K562 (cell line): ENCODE results near the gene KIF17. TPM values are rescaled to one million over a fixed set of nuclear protein-coding genes. Genes with fewer than 3 reads are reported as not detected.

Experiments used
- ARID2 ChIP-seq: fragments of 450-650 bp; IDR thresholded peaks from 2 replicates; pipeline ENCODE4 v1.6.1; 2017; ENCODE audit warnings: antibody characterized with exemption, mild to moderate bottlenecking
- E2F1 ChIP-seq: sonication (generic); formaldehyde crosslinking; IDR thresholded peaks from 2 replicates; pipeline ENCODE4 v1.8.1; 2023; ENCODE audit warnings: mild to moderate bottlenecking, missing genetic modification reagents, moderate library complexity
- GABPA ChIP-seq: fragments of 200-800 bp; sonication (Bioruptor generic); conservative IDR thresholded peaks from 2 replicates; pipeline ENCODE4 v1.6.1; 2016; ENCODE audit warnings: low read depth, missing genetic modification characterization, missing compliant biosample characterization
- HMG20B ChIP-seq: fragments of 250-450 bp; sonication (Bioruptor Pico); IDR thresholded peaks from 2 replicates; pipeline ENCODE4 v1.5.0; 2021; ENCODE audit warnings: mild to moderate bottlenecking
- L3MBTL2 ChIP-seq: fragments of 450-650 bp; IDR thresholded peaks from 2 replicates; pipeline ENCODE4 v1.6.1; 2016; ENCODE audit warnings: mild to moderate bottlenecking, moderate library complexity
- MNT ChIP-seq, 2 experiments: fragments of 450-650 bp; conservative IDR thresholded peaks; 2 replicates each; pipeline ENCODE4 v1.6.1; 2017; ENCODE audit warnings: mild to moderate bottlenecking in 2 of 2, moderate library complexity in 2 of 2
- PPARD ChIP-seq: fragments of 250-450 bp; sonication (Bioruptor Pico); IDR thresholded peaks from 2 replicates; pipeline ENCODE4 v1.8.0; 2022; ENCODE audit warnings: inconsistent platforms, mild to moderate bottlenecking, moderate library complexity
- RFX7 ChIP-seq: fragments of 250-450 bp; sonication (Bioruptor Pico); IDR thresholded peaks from 2 replicates; pipeline ENCODE4 v1.5.1; 2021; ENCODE audit warnings: mild to moderate bottlenecking
- SIN3A ChIP-seq, 2 experiments: fragments of 150-350 bp in 1 of 2; IDR thresholded peaks; 2 replicates each; pipeline ENCODE4 v1.6.1; 2011 to 2016; ENCODE audit warnings: borderline replicate concordance in 2 of 2, low read depth in 2 of 2, low read length in 2 of 2, mild to moderate bottlenecking in 2 of 2, moderate library complexity in 2 of 2; ENCODE audit not compliant: control insufficient read depth in 1 of 2
- TCF7L2 ChIP-seq: fragments of 150-350 bp; IDR thresholded peaks from 2 replicates; pipeline ENCODE4 v1.6.1; 2016; ENCODE audit warnings: low read depth, mild to moderate bottlenecking, low read length, moderate library complexity
- TOE1 ChIP-seq, 2 experiments: fragments of 450-650 bp in 1 of 2; sonication (generic) in 1 of 2; formaldehyde crosslinking in 1 of 2; IDR thresholded peaks; 2 replicates each; pipeline versions ENCODE4 v1.7.1 to v1.8.0; 2016 to 2022; ENCODE audit warnings: borderline replicate concordance in 2 of 2, mild to moderate bottlenecking in 2 of 2, antibody characterized with exemption in 1 of 2, inconsistent platforms in 1 of 2, low read depth in 1 of 2, missing genetic modification reagents in 1 of 2, moderate library complexity in 1 of 2
- ZNF445 ChIP-seq: fragments of 250-450 bp; sonication (Bioruptor Pico); IDR thresholded peaks from 2 replicates; pipeline ENCODE4 v1.4.0; 2020; ENCODE audit warnings: low read depth, mild to moderate bottlenecking, moderate library complexity
- ZNF707 ChIP-seq: fragments of 250-450 bp; sonication (Bioruptor Pico); conservative IDR thresholded peaks from 2 replicates; pipeline ENCODE4 v1.8.0; 2022; ENCODE audit warnings: inconsistent platforms, mild to moderate bottlenecking, moderate library complexity
- polyA plus RNA-seq, 8 experiments: library from polyadenylated mRNA; depleted of rRNA in 4 of 8; stranded (reverse) in 5 of 8; unstranded in 3 of 8; fragments of >200 nt; fragmentation: Nextera tagmentation in 2 of 8; fragmentation: Illumina TruSeq in 1 of 8; extraction: Ambion mirVana in 2 of 8; extraction: Trizol in 1 of 8; gene quantifications; 2 replicates each; pipeline versions ENCODE4 v1.2.1 to v1.2.3, GENCODE V29; 2011 to 2014; ENCODE audit warnings: inconsistent platforms in 1 of 8, missing spikeins in 1 of 8
- total RNA-seq, 7 experiments: library from RNA; depleted of rRNA in 6 of 7; stranded (reverse); fragments of >200 nt in 6 of 7; fragmentation: Illumina TruSeq in 2 of 7; extraction: Trizol in 2 of 7; gene quantifications; 2 replicates each; pipeline versions ENCODE4 v1.2.1 to v1.2.3, GENCODE V29; 2011 to 2021; ENCODE audit warnings: low replicate concordance in 1 of 7
- TF ChIP-seq, protein P1 (sequence below): fragments of 250-450 bp; sonication (Bioruptor Pico); IDR thresholded peaks from 2 replicates; pipeline ENCODE4 v1.4.0; 2020; ENCODE audit warnings: mild to moderate bottlenecking, moderate library complexity
- TF ChIP-seq, protein P2 (sequence below): sonication (generic); formaldehyde crosslinking; IDR thresholded peaks from 2 replicates; pipeline ENCODE4 v1.8.1; 2023; ENCODE audit warnings: mild to moderate bottlenecking, missing genetic modification reagents
- TF ChIP-seq, protein P3 (sequence below), 3 experiments: IDR thresholded peaks in 2 of 3; conservative IDR thresholded peaks in 1 of 3; 2 replicates each; pipeline ENCODE4 v1.5.1; 2011 to 2012; ENCODE audit warnings: low read length in 3 of 3, mild to moderate bottlenecking in 3 of 3, control low read depth in 2 of 3, improper control_type of control experiment in 1 of 3, inconsistent platforms in 1 of 3, low read depth in 1 of 3, mixed read lengths in 1 of 3, moderate library complexity in 1 of 3; ENCODE audit not compliant: insufficient read depth in 2 of 3

KIF17 gene
- total and polyA plus RNA-seq, 9 of the 15 experiments (the other 6 are each of a cell fraction or from before 2014, with no cell fraction given) = 0.04 to 0.47 (median 0.18) TPM; not detected in 5

GRCh38 chr1:20696397-20697333 is 21.1 kb downstream of the KIF17 start (continued):
- TF ChIP-seq TCF7L2 (no peak), MNT (conservative IDR thresholded peaks at IDR 0.05) (peak; percentile 77 to 78), GABPA (tag) (no peak), E2F1 (CRISPR knock-in tag) (no peak), ZNF445 (CRISPR knock-in tag) (no peak), SIN3A (IDR thresholded peaks at IDR 0.05; ENCODE audit: borderline replicate concordance in 2 of 2, control insufficient read depth in 1 of 2, low read depth in 2 of 2, low read length in 2 of 2) (no peak), L3MBTL2 (peak; percentile 94), ZNF707 (CRISPR knock-in tag) (no peak), ARID2 (peak; percentile 83), HMG20B (no peak), RFX7 (CRISPR knock-in tag) (no peak), PPARD (CRISPR knock-in tag) (no peak), TOE1 (IDR thresholded peaks at IDR 0.05; ENCODE audit: borderline replicate concordance) (peak; percentile 85), TOE1 (CRISPR knock-in tag; IDR thresholded peaks at IDR 0.05; ENCODE audit: borderline replicate concordance, low read depth) (no peak)
- TF ChIP-seq, protein P1, sequence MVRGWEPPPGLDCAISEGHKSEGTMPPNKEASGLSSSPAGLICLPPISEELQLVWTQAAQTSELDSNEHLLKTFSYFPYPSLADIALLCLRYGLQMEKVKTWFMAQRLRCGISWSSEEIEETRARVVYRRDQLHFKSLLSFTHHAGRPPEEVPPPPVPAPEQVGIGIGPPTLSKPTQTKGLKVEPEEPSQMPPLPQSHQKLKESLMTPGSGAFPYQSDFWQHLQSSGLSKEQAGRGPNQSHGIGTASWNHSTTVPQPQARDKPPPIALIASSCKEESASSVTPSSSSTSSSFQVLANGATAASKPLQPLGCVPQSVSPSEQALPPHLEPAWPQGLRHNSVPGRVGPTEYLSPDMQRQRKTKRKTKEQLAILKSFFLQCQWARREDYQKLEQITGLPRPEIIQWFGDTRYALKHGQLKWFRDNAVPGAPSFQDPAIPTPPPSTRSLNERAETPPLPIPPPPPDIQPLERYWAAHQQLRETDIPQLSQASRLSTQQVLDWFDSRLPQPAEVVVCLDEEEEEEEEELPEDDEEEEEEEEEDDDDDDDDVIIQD (CRISPR knock-in tag) = no peak
- TF ChIP-seq, protein P2, sequence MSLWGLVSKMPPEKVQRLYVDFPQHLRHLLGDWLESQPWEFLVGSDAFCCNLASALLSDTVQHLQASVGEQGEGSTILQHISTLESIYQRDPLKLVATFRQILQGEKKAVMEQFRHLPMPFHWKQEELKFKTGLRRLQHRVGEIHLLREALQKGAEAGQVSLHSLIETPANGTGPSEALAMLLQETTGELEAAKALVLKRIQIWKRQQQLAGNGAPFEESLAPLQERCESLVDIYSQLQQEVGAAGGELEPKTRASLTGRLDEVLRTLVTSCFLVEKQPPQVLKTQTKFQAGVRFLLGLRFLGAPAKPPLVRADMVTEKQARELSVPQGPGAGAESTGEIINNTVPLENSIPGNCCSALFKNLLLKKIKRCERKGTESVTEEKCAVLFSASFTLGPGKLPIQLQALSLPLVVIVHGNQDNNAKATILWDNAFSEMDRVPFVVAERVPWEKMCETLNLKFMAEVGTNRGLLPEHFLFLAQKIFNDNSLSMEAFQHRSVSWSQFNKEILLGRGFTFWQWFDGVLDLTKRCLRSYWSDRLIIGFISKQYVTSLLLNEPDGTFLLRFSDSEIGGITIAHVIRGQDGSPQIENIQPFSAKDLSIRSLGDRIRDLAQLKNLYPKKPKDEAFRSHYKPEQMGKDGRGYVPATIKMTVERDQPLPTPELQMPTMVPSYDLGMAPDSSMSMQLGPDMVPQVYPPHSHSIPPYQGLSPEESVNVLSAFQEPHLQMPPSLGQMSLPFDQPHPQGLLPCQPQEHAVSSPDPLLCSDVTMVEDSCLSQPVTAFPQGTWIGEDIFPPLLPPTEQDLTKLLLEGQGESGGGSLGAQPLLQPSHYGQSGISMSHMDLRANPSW (CRISPR knock-in tag) = no peak
- TF ChIP-seq, protein P3, sequence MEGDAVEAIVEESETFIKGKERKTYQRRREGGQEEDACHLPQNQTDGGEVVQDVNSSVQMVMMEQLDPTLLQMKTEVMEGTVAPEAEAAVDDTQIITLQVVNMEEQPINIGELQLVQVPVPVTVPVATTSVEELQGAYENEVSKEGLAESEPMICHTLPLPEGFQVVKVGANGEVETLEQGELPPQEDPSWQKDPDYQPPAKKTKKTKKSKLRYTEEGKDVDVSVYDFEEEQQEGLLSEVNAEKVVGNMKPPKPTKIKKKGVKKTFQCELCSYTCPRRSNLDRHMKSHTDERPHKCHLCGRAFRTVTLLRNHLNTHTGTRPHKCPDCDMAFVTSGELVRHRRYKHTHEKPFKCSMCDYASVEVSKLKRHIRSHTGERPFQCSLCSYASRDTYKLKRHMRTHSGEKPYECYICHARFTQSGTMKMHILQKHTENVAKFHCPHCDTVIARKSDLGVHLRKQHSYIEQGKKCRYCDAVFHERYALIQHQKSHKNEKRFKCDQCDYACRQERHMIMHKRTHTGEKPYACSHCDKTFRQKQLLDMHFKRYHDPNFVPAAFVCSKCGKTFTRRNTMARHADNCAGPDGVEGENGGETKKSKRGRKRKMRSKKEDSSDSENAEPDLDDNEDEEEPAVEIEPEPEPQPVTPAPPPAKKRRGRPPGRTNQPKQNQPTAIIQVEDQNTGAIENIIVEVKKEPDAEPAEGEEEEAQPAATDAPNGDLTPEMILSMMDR (IDR thresholded peaks at IDR 0.05 in 2 of 3, conservative IDR thresholded peaks at IDR 0.05 in 1 of 3; ENCODE audit: insufficient read depth in 2 of 3, low read depth in 1 of 3, low read length in 3 of 3) = peak; percentile 78 to 97 (median 91)
